Lower lobe of right lung (tissue), 2 donors: Measurements from ENCODE around the gene SLC26A5. TPM values are rescaled to one million over a fixed set of nuclear protein-coding genes. Genes with fewer than 3 reads are reported as not detected.

Experiments
- ATAC-seq, 2 donors: fragments of 200-7000 bp; cut with Tn5 transposase; one replicate each; pipeline ENCODE4 v1.9.1; 2020 to 2022; ENCODE audit warnings: mild to moderate bottlenecking in 2 of 2, moderate library complexity in 2 of 2
- DNase-seq: peaks from one replicate; pipeline ENCODE4 v3.0.0-alpha.2; 2020
- H3K27ac ChIP-seq: fragments of 200-600 bp; one replicate; pipeline ENCODE4 v1.8.0; 2022
- H3K27me3 ChIP-seq: fragments of 200-600 bp; one replicate; pipeline ENCODE4 v1.8.0; 2022; ENCODE audit warnings: low read depth
- H3K36me3 ChIP-seq: fragments of 200-600 bp; one replicate; pipeline ENCODE4 v1.8.0; 2022; ENCODE audit warnings: mild to moderate bottlenecking
- H3K4me1 ChIP-seq: fragments of 200-600 bp; one replicate; pipeline ENCODE4 v1.8.0; 2022
- H3K4me3 ChIP-seq: fragments of 200-600 bp; one replicate; pipeline ENCODE4 v1.8.0; 2022; ENCODE audit warnings: mild to moderate bottlenecking
- H3K9me3 ChIP-seq: fragments of 200-600 bp; one replicate; pipeline ENCODE4 v1.8.0; 2022
- CTCF ChIP-seq: fragments of 200-600 bp; IDR thresholded peaks from one replicate; pipeline ENCODE4 v1.8.0; 2022; ENCODE audit warnings: antibody characterized with exemption, mild to moderate bottlenecking
- intact Hi-C: fragments of 100-400 bp; cut with DNase I; formaldehyde crosslinking; loops from one replicate; pipeline ENCODE4 v1.11.0; 2022
- total RNA-seq: library from RNA; stranded (reverse); fragmentation: NEBNext Ultra II Directional; extraction: Animal tissue kit (Norgen Biotek cat#: 25700); gene quantifications from one replicate; pipeline ENCODE4 v1.2.1, GENCODE V29; 2021
- donor health status: DM: no; HTN: yes; CAD: no; lungs with severe emphysema.

Gene SLC26A5
- total RNA-seq, 1 donor from 2014 or later, result 1.8 TPM

GRCh38 chr7:103379270-103379975, 66.6 kb downstream of the SLC26A5 start:
- no peak for TF ChIP-seq CTCF
- ATAC-seq (no peak), DNase-seq (no peak)
- no peak overlapping the region for H3K27ac ChIP-seq
- H3K4me3 ChIP-seq, result no peak overlapping the region
- no peaks in the 10 kb centered on the region for H3K27me3 ChIP-seq
- H3K36me3 ChIP-seq, result no peaks in the 10 kb centered on the region
- intact Hi-C loops, result no loop called here
- H3K4me1 ChIP-seq, result no peaks in the 10 kb centered on the region
- H3K9me3 ChIP-seq, result no peaks in the 10 kb centered on the region

GRCh38 chr7:103373866-103374643, 72.0 kb downstream of the SLC26A5 start:
- H3K27ac ChIP-seq, result no peak overlapping the region
- H3K4me3 ChIP-seq, result no peak overlapping the region
- no peaks in the 10 kb centered on the region for H3K27me3 ChIP-seq
- H3K4me1 ChIP-seq, result no peaks in the 10 kb centered on the region
- DNase-seq (no peak), ATAC-seq (no peak)
- no peak for TF ChIP-seq CTCF
- H3K9me3 ChIP-seq, result no peaks in the 10 kb centered on the region
- H3K36me3 ChIP-seq, result peaks cover 18% of the 10 kb centered on the region
- intact Hi-C loops, result no loop called here

- peaks cover 64% of the 10 kb centered on the region for H3K36me3 ChIP-seq
- no peaks in the 10 kb centered on the region for H3K27me3 ChIP-seq
- no peak for TF ChIP-seq CTCF
- intact Hi-C loops, result no loop called here
- H3K4me3 ChIP-seq, result no peak overlapping the region
- no peaks in the 10 kb centered on the region for H3K9me3 ChIP-seq
- H3K4me1 ChIP-seq, result no peaks in the 10 kb centered on the region
- no peak overlapping the region for H3K27ac ChIP-seq
- ATAC-seq, result no peak
- no peak for DNase-seq
Observed at GRCh38 chr7:103369432-103369831, 76.6 kb downstream of the SLC26A5 start.

- Histone ChIP-seq H3K9me3 (no peaks in the 10 kb centered on the region), H3K27me3 (no peaks in the 10 kb centered on the region), H3K27ac (no peak overlapping the region), H3K4me1 (peaks cover 43% of the 10 kb centered on the region), H3K36me3 (peaks cover 39% of the 10 kb centered on the region), H3K4me3 (peak overlapping the region; percentile 99)
- ATAC-seq (no peak), DNase-seq (no peak)
- intact Hi-C loops, result no loop called here
- no peak for TF ChIP-seq CTCF
Observed at GRCh38 chr7:103349805-103350204, 96.2 kb downstream of the SLC26A5 start.

GRCh38 chr7:103348959-103349358, 97.0 kb downstream of the SLC26A5 start:
- no peak overlapping the region for H3K27ac ChIP-seq
- ATAC-seq (no peak), DNase-seq (no peak)
- H3K4me3 ChIP-seq, result peak overlapping the region; percentile 99
- H3K9me3 ChIP-seq, result no peaks in the 10 kb centered on the region
- H3K4me1 ChIP-seq, result peaks cover 44% of the 10 kb centered on the region
- H3K36me3 ChIP-seq, result peaks cover 30% of the 10 kb centered on the region
- intact Hi-C loops, result no loop called here
- no peaks in the 10 kb centered on the region for H3K27me3 ChIP-seq
- TF ChIP-seq CTCF, result no peak
